Measurements from ENCODE around the gene ADAMTS13. TPM values are rescaled to one million over a fixed set of nuclear protein-coding genes. Genes with fewer than 3 reads are reported as not detected.
"Not testable (repeated sequence)": the region's sequence is repeated elsewhere in the genome, so short reads cannot be mapped to it uniquely, and the experiment has no call there.

ADAMTS13 gene
- 10 to 100 TPM; 10.5 to 14.1 (median 13.8) TPM for polyA plus RNA-seq (ENCODE audit: insufficient read length in 3 of 3)
- long read RNA-seq, donor 1, result 0 reads
- long read RNA-seq, donor 2, result 0 reads
- long read RNA-seq, donor 3, partial matches to known transcripts, result 0 of 5 reads
- long read RNA-seq, donor 3, other reads (novel, unspliced or antisense), result 5 of 5 reads
- long read RNA-seq, donor 4, result 0 reads
- long read RNA-seq, donor 5, result 0 reads
- long read RNA-seq, donor 6, result 0 reads
- long read RNA-seq, donor 7, result 0 reads
- long read RNA-seq, donor 8, partial matches to known transcripts, result 0 of 1 reads
- long read RNA-seq, donor 8, other reads (novel, unspliced or antisense), result 0 of 1 reads
- long read RNA-seq, donor 9, result 0 reads
- long read RNA-seq, donor 10, result 0 reads
- long read RNA-seq, donor 11, result 0 reads
- long read RNA-seq, donor 12, result 0 reads
- long read RNA-seq, donor 13, partial matches to known transcripts, result 14 of 14 reads
- long read RNA-seq, donor 13, other reads (novel, unspliced or antisense), result 0 of 14 reads
- long read RNA-seq, donor 14, result 0 reads
- long read RNA-seq, donor 15, partial matches to known transcripts, result 0 of 1 reads
- long read RNA-seq, donor 15, other reads (novel, unspliced or antisense), result 0 of 1 reads
- long read RNA-seq, donor 16, result 0 reads

DNA sequence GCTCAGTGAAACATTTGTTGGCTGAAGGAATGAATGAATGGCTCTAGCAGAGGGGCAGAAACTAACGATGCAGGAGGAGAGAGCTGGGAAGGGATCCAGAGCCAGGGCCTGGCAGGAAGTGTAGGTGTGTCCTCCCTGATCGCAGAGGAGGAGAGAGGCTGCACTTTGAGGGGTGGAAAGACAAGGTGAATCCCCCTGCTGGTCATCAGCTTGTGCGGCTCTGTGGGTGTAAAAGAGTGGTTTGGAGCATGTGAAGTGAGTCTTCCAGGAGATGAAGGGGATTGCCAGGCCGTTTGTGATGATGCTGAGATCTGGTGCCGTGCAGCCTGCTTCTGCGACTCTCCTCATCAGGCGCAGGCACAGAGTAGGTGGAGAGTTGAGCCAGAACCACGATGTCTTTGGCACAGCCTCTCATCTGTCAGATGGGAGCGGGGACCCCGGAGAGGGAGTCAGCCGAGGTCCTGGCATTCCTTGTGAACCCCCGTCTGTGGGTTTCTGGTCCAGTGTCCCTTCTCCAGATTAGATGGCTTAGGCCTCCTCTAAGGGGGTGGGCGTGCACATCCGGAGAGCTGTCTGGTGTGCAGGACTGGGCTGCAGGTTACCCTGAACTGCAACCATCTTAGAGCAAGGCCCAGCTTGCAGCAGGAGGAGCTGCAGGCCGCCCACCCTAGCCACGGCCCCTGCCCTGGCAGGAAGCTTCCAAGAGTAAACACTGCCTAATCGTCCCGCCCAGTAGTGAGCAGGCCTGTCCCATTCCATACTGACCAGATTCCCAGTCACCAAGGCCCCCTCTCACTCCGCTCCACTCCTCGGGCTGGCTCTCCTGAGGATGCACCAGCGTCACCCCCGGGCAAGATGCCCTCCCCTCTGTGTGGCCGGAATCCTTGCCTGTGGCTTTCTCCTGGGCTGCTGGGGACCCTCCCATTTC is at the start of gene ADAMTS13:
ADAMTS13 (plus strand) TSS at position 753 of the 928 bp plus-strand sequence; CDS start at position 830, 77 bp downstream.
- no peak for DNase-seq

- no peak for DNase-seq
Observed at GRCh38 chr9:133374612-133375115, 47.5 kb upstream of the ADAMTS13 start.

DNA sequence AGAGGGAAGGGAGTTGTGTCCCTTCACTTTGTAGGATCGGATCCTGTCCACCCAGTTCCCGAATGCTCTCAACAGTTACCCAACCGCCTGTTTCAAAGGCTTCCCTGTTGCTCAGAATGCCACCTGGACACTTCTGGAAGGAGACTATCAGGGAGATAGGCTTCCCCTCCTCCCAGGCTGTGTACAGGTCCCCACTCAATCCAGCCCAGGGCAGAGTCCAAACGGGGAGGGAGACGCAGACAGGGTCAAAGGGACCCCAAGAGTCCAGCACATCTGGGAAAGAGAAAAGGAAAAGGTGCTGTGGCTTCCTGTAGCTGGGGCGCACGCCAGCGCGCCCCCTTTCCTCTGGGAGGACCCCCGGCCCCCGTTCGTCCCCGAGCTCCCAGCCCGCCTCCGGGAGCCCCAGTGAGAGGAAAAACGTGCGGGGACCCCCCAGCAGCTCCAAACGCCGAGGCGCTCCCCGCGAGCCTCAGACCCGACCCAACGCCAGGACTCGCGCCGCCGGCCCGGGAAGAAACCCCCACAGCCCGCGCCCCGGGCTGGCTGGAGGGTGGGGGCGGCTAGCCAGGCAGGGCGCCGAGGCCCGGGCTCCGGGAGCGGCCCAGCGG is 46.9 kb upstream of the ADAMTS13 start:
- DNase-seq, result no peak

DNA sequence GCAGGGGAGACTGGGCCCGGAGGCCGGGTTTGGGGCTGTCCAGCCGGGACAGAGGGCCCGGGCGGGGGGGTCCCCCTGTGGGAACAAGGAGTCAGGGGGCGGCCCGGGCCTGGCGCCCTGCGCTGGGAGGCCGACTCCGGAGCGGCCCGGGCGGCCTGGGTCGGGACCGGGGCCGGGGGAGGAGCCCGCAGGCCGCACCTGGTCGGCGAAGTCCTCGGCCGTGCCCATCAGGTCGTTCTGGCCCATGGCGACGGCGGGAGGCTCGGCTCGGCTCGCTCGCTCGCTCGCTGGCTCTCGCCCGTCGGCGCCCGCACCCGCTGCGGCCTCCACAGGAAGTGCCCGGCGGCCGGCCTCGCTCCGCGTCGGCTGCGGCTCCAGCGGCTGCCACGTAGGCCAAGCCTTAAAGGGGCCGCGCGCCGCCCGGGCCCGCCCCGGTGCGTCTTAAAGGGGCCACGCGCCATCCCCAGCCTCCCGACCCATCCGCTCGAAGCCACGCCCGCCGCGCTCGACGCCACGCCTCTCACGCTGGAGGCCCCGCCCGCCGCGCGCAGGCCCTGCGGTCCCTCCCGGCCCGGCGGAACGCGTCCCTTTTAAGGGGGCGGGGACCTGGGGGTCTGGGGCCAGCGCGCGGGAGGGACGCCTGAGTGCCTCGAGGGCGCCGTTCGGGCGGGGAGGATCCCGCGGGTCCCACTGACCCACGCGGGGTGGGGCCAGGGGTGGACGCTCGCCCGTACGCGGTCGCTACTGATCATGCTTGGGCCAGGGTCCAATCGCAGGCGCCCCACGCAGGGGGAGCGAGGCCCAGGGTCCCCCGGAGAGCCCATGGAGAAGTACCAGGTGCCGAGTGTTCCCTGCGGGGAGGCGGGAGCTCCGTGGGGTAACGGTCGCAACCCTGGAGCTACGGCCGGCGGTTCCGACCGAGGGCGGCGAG is 46.2 kb upstream of the ADAMTS13 start, which contains the start of the genes STKLD1 and SURF4:
STKLD1 (plus strand) TSS at position 643 of the 931 bp plus-strand sequence; CDS start at position 751, 108 bp downstream.
SURF4 (minus strand) TSS at position 337 of the 931 bp plus-strand sequence; CDS start at position 246, 91 bp downstream.
- peak; percentile 96 for DNase-seq

DNA sequence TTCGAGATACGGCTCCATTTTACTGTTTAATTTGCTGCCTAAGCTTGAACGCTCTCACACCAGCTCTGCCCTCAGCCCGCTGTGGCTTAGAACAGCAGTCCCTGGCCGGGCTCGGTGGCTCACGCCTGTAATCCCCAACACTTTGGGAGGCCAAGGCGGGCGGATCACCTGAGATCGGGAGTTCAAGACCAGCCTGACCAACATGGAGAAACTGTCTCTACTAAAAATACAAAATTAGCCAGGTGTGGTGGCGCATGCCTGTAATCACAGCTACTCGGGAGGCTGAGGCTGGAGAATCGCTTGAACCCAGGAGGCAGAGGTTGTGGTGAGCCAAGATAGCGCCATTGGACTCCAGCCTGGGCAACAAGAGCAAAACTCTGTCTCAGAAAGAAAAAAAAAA is 44.9 kb upstream of the ADAMTS13 start:
- DNase-seq, result not testable (repeated sequence)

DNA sequence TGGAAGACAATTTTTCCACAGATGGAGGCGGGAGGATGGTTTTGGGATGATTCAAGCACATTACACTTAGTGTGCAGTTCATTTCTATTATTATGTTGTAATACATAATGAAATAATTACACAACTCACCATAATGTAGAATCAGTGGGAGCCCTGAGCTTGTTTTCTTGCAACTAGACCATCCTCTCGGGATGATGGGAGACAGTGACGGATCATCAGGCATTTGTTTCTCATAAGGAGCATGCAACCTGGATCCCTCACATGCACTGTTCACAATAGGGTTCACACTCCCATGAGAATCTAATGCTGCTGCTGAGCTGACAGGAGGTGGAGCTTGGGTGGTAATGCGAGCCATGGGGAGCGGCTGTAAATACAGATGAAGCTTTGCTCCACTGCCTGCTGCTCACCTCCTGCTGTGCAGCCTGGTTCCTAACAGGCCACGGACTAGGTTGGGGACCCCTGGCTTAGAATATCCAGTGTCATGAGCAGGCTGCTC is 44.4 kb upstream of the ADAMTS13 start:
- DNase-seq, result no peak

- no peak for DNase-seq
Observed at GRCh38 chr9:133378408-133378962, 43.7 kb upstream of the ADAMTS13 start.

DNA sequence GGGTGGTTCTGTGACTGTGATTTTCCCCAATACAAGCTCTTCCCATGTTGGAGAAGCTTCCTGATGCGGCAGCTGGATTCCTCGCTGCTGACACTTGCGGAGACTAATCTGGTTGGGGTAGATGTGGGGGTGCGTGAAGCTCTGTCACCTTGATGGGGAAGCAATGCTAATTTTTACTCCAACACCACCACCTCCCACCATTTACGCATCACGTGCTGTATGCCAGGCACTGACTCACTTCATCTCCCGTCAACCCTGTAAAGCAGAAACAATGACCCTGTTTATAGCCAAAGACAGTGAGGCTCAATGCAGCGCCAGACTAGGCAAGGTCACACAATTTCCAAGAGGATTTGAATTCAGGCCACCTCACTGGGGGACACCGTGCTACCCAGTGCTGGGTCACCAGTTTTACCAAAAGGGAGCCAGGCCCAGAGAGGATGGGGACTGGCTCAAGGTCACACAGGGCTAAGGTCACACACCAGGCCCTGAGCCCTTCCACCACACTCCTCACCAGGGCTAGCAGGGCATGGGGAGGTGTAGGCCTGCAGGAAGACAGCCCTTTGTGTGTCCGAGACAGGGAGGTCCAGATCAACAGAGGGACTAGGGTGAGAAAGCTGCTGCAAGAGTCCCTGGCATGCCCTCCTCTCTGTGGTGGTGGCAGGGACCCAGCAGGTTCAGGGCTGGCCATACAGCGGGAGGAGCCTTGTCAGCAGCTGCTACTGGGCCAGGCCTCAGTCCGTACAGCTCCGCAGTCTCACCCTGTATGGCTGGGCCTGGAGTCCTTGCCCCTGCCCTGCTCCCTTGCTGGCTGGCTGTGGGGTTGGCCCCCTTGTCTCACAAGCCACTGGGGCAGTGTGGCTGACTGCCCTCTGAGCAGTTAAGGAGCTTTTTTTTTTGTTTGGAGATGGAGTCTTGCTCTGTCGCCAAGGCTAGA is 42.7 kb upstream of the ADAMTS13 start:
- DNase-seq, result no peak

DNA sequence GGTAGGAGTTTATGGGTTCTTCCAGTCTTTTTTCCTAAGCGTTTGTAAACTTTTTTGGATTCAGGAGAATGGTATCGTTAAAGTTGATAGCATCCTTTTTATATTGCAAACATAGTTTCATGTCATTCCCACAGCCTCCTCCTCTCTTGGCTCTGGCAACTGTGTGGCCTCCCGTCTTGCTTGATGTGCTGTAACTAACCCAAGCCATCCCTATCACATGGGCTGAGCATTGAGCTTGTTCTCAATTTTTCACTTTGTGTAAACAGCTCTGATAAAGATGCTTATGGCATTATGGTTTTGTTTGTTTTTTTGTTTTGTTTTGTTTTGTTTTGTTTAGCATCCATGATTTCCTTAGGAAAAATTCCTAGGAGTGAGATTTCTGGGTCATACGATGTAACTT is 41.4 kb upstream of the ADAMTS13 start:
- no peak for DNase-seq

DNA sequence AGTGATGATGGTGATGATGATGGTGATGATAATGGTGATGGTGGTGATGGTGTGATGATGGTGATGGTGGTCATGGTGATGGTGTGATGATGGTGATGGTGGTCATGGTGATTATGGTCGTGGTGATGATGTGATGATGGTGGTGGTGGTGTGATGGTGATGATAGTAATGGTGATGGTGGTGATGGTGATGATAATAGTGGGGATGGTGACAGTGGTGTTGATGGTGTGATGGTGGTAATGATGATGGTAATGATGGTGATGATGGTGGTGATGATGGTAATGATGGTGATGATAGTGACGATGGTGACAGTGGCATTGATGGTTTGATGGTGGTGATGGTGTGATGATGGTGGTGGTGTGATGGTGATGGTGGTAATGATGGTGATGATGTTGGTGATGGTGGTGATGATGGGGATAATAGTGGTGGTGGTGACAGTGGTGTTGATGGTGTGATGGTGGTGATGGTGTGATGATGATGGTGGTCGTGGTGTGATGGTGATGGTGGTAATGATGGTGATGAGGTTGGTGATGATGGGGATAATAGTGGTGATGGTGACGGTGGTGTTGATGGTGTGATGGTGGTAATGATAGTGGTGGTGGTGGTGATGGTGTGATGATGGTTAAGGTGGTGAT is 39.5 kb upstream of the ADAMTS13 start:
- no peak for DNase-seq

DNA sequence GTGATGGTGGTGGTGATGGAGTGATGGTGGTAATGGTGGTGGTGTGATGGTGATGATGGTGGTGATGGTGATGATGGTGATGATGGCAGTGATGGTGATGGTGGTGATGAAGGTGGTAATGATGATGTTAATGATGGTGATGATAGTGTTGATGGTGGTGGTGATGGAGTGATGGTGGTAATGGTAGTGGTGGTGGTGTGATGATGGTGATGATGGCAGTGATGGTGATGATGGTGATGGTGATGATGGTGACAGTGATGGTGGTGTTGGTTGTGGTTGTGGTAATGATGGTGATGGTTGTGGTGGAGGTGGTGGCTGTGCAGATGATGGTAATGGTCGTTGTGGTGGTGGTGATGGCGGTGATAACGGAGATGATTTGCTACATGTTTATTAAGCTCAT is 38.7 kb upstream of the ADAMTS13 start:
- no peak for DNase-seq

- no peak for DNase-seq
Observed at GRCh38 chr9:133384736-133385321, 37.3 kb upstream of the ADAMTS13 start.

DNA sequence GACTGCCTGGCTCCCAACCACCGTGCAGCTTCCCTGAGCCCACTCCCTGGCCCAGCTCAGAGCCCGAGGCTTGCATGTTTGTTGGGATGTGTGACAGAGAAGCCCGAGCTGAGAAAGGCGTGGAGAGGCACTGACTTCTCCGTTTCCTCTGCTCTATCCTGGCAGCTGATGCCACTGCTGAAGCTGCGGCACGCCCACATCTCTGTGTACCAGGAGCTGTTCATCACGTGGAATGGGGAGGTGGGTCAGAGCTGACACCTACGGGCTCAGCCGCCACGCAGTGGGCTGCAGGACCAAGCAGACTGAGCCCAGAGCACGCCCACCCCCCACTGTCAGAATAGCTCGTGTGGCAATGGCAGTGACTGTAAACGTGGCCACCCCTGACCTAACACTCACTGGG is 36.7 kb upstream of the ADAMTS13 start:
- DNase-seq, result no peak

DNA sequence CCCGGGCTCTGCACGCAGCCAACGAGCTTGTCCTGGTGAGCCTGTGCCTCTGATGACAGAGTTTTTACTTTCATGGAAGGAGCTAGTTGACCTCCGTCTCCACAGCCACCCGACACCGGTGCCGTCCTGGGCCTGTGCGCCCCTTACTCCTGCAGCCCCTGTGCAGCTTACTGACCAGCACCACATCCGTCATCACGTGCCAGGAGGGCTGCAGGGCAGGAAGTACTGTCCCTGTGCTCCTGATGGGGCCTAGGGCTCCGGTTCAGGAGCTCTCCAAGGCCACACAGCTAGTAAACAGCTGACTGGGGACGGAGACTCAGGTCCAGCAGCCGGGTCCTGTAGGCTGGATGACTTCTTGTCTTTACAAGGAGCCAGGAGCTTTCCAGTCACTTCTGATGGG is 35.8 kb upstream of the ADAMTS13 start:
- DNase-seq, result no peak

GRCh38 chr9:133387680-133388079 is 34.5 kb upstream of the ADAMTS13 start:
- no peak for DNase-seq

GRCh38 chr9:133389025-133389557 is 33.1 kb upstream of the ADAMTS13 start:
- DNase-seq, result no peak

GRCh38 chr9:133389562-133389961 is 32.6 kb upstream of the ADAMTS13 start:
- no peak for DNase-seq
